ENCODE data around the gene NR1H4.

NR1H4 gene

GRCh38 chr12:100533376-100533775, 59.7 kb downstream of the NR1H4 start:
- TF ChIP-seq KLF10 (tag by site-specific recombination; IDR thresholded peaks at IDR 0.05) (no peak), GLIS2 (tag by site-specific recombination; IDR thresholded peaks at IDR 0.05) (no peak), ZNF416 (tag by site-specific recombination; IDR thresholded peaks at IDR 0.05) (no peak), KLF1 (tag by site-specific recombination; IDR thresholded peaks at IDR 0.05) (no peak), OVOL3 (tag by site-specific recombination; IDR thresholded peaks at IDR 0.05) (no peak), ZNF239 (tag by site-specific recombination; IDR thresholded peaks at IDR 0.05) (no peak), ZNF623 (tag by site-specific recombination; IDR thresholded peaks at IDR 0.05) (no peak), ZNF10 (tag by site-specific recombination; IDR thresholded peaks at IDR 0.05) (no peak), PBX3 (CRISPR knock-in tag; IDR thresholded peaks at IDR 0.05) (no peak)
- ChIA-PET POLR2A (no interaction called here), CTCF (interaction anchor here (0.5 kb wide), 1 partner anchor 658 kb away, joined by 3 read pairs; no protein-coding TSS in a partner anchor)
- H3K4me3 ChIP-seq (ENCODE audit: low read depth, low read length), result no peak overlapping the region
- H3K9me3 ChIP-seq (ENCODE audit: control insufficient read depth, insufficient read depth, low read depth, low read length), result no peaks in the 10 kb centered on the region
- H3K4me1 ChIP-seq (ENCODE audit: control insufficient read depth, insufficient read depth, low read length), result no peaks in the 10 kb centered on the region
- H3K36me3 ChIP-seq (ENCODE audit: control insufficient read depth in 2 of 2, insufficient read depth in 1 of 2, low read length in 2 of 2), result no peaks in the 10 kb centered on the region
- no peak overlapping the region for H3K27ac ChIP-seq (ENCODE audit: extremely low read depth, low read depth, low read length)

- H3K9me3 ChIP-seq (ENCODE audit: control insufficient read depth, insufficient read depth, low read depth, low read length), result no peaks in the 10 kb centered on the region
- POLR2A ChIA-PET, result no interaction called here
- no peaks in the 10 kb centered on the region for H3K36me3 ChIP-seq (ENCODE audit: control insufficient read depth in 2 of 2, insufficient read depth in 1 of 2, low read length in 2 of 2)
- H3K4me3 ChIP-seq (ENCODE audit: low read depth, low read length), result no peak overlapping the region
- CTCF ChIA-PET, result interaction anchor here (0.7 kb wide), 1 partner anchor 300 kb away, joined by 4 read pairs; no protein-coding TSS in a partner anchor
- no peaks in the 10 kb centered on the region for H3K4me1 ChIP-seq (ENCODE audit: control insufficient read depth, insufficient read depth, low read length)
- TF ChIP-seq ZNF513 (tag by site-specific recombination; IDR thresholded peaks at IDR 0.05) (no peak), ZFHX2 (tag by site-specific recombination; conservative IDR thresholded peaks at IDR 0.05) (no peak), SETDB1 (IDR thresholded peaks at IDR 0.05; ENCODE audit: insufficient read length, low read length) (no peak), SCRT1 (tag by site-specific recombination; IDR thresholded peaks at IDR 0.05; ENCODE audit: borderline replicate concordance) (no peak), ZNF501 (tag by site-specific recombination; IDR thresholded peaks at IDR 0.05) (no peak), ZNF639 (tag by site-specific recombination; IDR thresholded peaks at IDR 0.05) (no peak), ZNF449 (tag by site-specific recombination; IDR thresholded peaks at IDR 0.05) (no peak), ZBTB11 (tag by site-specific recombination; conservative IDR thresholded peaks at IDR 0.05; ENCODE audit: low read depth) (no peak), ZNF521 (tag by site-specific recombination; IDR thresholded peaks at IDR 0.05) (no peak)
- H3K27ac ChIP-seq (ENCODE audit: extremely low read depth, low read depth, low read length), result no peak overlapping the region
Measured at GRCh38 chr12:100534625-100535227, 61.1 kb downstream of the NR1H4 start.

Data from HEK293 (cell line).